ENCODE data around the gene WWOX.

Gene WWOX

DNA sequence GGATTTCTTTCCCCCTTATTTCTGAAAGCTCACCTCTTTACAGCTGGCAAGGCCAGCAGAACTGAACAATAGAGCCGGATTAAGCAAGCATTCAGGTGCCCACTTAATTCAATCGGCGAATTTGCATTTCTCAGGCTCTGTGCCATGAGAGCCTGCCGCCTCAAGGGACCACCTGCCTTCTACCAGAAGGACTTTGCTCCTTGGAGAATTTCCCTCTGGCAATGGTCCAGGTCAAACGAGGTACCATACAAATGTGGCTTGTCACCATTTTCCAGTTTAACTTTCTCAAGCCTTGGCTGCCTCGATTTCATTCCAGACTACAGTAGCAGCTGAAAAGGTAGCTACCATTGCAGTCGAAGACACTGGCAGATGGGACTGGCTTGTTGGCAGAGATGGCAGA, 967.1 kb downstream of the WWOX start:
- no peak for DNase-seq

DNA sequence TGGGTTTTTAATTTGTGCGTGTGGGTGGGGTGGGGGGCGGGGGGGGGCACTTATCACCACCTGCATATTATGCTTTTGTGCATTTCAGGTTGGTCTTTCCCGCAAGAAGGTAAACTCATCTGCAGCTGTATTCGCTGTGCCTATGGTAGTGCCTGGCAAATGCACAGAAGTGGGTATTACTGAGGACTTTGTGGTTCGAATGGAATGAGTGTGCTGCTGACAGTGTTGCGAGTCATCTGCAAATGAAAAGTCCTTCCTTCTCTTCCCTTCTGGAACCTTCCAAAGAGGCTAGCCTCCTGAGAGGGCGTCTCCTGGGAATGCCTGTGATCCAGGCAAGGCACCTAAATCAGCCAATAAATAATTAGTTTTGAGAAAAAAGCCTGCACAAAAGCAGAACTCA, 968.1 kb downstream of the WWOX start:
- no peak for DNase-seq

DNA sequence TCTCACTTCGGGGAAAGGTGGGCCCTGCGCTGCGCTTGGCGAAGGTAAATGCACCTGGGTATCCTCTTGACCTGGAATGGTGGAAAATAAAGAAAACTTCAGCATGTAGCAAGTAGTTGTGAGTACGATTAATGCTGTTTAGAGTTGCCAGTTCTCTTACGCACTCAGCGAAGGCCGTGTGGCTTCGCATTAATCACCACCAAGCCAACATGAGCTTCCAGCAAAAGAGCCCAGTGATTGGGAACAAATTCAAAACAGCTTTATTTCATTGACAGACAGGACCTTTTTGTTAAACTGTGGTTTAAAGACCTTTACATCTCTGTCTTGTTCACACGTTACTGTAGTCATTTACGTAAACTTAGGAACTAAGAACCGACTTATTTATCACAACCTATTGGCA, 969.7 kb downstream of the WWOX start:
- DNase-seq: no peak

DNA sequence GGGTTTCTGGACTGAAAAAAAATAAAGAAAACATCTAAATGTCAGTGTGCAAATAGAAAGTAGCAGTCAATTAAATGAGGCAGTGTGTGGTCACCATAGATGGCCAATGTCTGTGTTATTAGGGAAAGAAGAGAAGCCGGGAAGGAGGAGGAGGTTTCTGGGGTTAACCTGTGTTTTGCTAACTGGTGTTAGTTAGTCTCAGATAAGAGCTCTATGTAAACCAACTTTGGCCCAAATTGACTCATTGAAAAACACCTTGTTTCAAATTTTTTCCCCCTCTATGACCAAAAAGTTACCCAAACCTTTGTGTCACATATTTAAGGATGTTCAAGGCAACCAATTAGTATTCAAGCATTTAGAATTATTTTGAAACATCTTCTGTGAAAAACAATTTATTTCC, 970.2 kb downstream of the WWOX start:
- DNase-seq: no peak

DNA sequence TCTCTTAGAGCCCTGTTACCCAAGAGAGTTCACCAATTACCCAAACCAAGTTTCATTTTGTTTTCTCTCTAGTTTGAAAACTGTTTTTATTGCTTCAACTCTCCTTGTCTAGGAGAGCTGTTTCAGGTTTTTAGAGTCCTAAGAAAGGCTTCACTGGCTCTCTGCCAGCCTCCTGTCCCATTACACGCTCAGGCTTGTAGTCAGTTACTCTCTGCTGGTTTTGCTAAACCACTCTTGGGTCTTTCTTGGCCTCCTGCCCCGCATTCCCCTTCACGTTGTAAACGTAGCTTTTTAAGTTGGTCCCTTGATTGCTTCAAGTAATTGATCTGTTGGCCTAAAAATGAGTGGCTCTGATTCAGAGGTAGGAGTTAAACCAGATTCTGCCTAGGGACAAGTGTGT, 972.0 kb downstream of the WWOX start:
- no peak for DNase-seq

DNA sequence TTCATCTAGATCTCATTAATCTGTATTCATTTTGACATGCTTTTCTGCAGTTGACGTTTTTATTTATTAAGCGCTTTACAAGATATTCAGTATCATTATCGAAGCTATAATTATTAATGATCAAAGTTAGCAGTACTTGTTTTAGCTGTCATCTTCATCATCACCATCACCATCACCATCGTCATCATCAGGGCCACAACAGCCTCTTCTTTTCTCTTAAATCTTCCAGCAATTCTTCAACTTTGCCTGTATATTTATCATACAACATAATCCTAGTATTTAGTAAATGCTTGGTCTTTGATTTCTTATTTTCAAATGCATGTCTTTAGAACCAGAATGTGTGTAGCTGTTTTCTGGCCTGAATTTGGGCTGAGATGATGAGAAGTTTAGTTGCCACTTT, 973.1 kb downstream of the WWOX start:
- no peak for DNase-seq

DNA sequence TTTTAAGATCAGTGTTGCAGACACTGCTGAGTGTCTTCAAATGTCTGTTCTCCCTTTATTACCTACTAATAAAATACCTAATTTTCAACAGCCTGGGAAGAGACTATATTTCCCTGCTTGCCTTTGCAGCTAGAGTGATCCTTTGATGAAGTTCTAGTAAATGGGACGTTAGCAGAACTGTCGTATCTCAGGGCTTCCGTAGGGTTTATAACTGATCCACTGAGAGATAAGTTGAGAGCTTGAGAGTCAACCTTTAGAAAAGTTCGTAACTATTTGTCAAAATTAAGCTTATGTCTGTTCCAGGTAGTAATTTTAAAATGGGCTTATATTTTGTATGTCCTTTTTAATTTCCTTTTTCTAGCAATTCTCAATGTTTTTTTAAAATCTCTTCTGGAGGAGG, 974.1 kb downstream of the WWOX start:
- no peak for DNase-seq

DNA sequence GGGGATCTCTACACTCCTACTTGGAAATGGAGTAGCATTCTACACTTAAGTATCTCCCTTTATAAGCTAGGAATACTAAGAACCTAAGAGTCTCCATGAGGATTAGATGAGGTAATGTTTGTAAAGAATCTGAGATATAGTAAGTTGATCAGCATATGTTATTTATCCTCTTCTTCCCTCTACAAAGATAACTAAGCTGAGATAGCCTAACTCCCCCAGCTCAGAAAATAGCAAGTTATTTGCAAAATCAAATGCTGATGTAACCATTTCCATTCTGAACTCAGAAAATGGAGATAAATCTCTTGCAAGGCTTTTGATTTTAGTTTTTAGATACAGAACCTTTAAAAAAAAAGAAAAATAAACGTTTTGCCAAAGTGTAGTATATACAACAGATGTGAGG, 975.1 kb downstream of the WWOX start:
- DNase-seq: no peak

DNA sequence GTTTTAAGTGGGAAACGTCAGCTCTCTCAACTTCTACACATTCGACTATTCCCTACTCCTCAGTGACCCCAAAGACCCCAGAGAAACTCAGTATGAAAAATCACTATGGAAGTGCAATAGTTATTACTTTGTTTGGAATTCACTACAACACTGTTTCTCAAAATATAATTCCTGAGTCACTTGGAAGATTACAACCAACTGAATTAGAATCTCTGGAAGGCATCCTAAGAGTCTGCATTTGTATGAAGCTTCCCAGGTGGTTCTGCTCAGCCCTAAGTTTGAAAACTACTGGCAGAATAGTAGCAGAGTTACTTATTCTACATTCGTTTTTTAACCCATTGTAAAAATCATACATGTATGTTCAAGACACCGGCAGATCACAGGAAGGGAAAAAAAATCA, 975.5 kb downstream of the WWOX start:
- no peak for DNase-seq

DNA sequence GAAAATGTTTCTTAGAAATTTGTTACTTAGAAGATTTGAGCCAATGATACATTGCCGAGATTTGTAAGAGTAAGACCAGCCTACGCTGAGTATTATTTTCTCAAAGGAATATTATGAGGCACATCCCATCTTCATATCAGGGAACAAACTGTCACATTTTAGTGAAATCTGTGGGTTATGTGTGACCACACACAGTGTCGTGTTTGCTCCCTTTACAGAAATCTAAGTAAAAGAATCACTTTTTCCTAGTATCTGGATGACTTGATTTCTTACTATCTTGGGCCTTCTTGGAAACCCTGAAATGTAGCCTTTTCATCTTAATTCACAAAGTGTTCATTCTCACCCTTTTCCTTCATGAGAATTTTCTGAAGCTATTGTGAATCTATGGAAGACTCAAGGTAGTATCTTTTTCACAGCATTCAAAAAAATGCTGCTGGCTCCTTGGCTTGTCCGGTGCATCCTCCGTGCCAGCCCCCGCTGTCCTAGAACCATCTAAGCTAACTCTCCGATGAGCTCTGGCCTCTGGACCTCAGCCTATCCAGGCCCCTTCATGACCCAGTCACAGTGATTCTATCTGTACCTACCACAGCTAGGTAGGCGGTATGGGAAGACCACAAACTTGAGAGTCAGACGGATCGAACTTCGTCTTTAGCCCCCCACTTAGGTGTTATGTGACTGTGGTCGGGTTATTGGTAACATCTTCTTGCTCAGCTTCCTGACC, 976.8 kb downstream of the WWOX start:
- no peak for DNase-seq

DNA sequence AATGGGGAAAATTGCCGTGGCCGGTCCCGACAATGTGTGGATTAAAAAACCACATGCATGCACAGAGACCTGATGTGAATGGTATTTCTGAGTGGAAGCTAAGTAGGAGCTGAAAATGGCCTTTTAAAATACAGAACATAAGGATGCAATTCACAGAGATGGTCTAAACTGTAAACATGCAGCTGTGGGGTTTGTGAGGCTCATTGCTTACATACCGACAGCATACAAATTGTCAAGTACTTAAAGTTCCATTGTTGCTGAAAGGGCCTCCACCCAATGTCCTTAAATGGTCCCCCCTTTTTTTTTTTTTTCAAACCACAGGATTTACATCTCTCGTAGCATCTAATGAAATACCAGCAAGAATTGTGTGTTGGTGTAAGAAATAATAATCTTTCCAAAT, 977.9 kb downstream of the WWOX start:
- DNase-seq: no peak

DNA sequence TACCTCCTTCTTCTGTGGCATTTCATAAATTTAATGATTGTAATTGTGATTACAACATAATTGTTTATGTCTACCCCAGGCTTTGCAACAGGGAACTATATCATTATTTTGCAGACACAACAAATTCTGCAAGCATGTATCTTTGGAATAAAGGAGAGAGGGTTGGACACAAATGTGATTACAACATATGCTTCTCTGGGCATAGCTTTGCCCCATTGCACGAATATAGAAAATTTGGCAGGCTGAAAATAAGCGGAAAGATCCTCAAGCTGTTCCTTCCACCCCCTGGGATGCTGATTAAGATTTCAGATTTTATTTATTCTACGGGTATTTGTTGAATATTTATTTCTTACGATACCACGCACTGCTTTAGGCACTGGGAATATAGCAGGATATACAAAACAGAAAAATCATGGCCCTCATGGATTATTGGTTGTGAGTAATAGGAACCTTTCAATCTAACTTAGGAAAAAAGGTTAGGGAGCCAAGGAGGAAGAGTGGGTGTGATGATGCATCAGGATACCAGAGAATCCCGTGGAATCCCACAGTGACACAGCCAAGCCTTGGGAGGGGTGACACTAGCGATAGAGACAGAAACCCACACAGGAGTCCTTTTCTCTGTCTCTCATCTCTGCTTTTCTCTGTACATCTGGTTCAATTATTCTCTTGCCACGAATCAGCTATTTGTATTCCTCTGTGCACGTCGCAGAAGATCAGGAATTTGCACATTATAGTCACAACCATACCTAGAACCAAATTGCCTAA, 980.4 kb downstream of the WWOX start:
- no peak for DNase-seq

DNA sequence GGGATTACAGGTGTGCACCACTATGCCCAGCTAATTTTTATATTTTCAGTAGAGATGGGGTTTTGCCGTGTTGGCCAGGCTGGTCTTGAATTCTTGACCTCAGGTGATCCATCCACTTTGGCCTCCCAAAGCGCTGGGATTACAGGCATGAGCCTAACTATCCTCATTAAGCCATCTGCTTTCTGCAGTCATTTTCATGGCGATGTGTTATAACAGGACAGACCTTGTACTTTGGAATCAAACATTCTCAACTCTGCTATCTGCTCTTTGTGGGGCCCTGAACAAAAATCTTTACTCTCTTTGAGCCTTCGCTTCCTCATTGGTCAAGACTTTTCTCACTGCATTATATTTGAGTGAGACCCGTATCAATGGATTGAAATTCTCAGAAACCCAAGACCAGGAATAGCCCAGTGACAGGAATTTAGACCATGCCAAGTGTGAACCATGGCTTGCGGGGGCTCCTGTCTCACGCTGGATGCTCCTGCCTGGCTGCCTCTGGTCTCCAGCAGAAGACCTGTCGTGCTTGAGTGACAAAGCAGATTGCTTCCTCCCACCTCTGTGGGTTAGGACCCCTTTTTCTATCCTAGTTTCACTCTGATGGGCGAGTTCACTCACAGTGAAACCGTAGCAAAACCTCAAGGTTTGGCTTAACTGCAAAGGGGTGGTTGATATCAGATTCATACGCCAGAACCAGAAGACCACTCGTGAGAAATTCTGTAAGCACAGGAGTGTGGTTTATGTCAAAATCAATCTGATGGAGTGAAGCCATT, 982.0 kb downstream of the WWOX start:
- no peak for DNase-seq

DNA sequence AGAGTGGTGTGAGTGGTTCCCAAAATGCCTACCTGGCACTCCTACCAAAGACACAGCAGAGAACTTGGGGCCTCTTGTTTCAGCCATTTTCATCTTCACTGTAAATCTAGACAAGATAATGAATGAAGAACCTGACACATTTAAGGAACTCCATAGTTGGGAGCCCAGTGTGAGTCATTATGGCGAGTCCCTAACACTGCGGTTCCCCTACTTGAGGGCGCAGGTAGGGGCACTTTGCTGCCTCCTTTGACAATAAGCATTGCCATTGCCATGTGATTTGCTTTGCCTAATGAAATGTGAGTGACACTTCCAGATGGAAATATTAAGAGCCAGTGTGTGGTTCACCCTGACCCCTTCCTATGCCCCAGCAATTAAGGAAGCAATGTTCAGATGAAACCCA, 983.5 kb downstream of the WWOX start:
- no peak for DNase-seq

DNA sequence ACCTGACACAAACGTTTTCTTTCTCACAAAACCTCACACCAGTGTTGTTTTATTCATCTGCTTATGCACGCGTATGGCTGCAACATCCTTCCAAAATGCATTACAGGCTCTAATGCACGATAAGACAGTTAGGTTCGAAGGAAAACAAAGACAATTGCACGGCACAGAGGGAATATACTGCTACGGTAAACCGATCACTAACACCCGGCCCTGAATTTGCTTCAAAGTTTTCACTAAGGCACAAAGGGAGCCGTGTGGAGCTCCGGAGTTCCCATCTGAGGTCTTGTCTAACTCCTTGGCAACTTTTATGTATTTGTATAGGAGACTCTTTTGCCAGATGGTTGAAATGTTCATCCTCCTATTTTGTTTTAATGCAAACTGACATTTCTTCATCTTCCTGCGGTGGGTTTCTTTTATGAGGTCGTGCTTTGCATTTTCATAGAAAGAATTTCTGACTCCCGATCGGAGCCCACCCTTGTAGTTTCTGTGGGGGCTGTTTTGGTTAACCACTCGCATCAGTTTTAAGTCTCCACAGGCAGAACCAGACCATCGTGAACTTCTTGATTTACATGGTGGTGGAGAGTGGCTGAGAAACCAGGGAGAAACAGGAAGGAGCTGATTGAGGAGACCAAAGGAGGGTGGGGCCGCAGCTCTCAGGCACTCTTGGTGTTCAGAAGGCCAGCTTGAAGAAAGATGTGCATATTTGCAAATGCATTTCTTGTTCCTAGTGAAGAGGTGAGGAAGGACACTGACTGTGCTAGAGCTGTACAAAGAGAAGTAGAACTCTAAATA, 984.2 kb downstream of the WWOX start:
- DNase-seq: no peak

DNA sequence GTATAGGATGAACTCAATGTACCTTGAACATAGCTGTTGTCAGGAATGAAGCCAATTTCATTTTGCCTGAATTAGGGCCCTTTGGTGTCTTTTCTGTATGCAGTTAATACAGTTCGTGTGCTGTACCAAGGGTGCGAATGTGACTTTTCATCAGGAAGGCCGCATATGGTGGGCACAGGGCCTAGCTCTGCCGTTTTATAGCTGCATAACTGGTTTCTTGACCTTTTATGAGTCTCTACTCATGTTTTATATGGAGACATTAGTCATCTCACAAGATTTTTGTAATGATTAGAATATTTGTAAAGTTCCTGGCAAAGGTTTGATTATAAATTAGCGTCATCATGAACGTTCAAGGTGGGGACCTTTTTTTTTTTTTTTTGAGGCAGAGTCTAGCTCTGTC, 989.5 kb downstream of the WWOX start:
- no peak for DNase-seq

DNA sequence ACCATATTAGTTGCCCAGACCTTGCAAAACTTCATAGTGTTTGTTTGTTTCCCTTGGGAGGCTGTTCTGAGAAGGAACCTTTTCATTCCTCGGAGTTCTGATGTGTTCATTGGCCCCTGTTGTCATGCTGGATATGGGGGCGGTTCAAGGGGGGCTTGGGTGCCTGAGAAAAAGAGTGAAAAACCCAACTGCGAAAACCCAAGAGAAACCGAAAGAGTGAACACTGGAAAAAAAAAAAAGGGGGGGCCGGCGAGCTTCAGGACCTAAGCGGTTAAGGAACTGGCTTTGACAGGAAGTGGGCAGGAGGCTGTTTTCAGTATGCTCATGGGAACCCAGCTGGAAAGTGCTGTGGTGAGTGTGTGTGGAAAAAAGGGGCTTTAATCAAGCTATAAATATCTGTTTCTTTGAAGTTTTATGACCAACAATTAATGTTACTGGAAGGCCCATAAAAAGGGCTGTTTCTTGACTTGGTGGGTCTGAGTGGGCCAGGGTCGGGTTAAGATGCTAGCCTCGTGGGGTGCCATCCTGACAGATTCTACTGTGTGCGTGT, 990.4 kb downstream of the WWOX start:
- no peak for DNase-seq

DNA sequence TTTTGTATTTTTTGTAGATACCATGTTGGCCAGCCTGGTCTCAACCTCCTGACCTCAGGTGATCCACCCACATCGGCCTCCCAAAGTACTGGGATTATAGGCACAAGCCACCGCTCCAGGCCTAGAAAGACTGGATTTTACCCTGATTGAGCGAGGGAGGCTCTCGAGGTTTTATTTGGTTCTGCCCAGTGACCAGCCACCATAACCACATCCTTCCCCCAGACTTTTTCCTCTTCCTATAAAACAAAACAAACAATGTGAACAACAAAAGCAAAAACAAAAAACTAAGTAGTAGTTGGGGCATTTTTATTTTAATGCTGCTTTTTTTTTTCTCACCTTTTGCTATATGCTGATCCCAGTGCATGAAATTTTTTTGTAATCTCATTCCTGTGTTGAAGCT, 991.5 kb downstream of the WWOX start:
- no peak for DNase-seq

DNA sequence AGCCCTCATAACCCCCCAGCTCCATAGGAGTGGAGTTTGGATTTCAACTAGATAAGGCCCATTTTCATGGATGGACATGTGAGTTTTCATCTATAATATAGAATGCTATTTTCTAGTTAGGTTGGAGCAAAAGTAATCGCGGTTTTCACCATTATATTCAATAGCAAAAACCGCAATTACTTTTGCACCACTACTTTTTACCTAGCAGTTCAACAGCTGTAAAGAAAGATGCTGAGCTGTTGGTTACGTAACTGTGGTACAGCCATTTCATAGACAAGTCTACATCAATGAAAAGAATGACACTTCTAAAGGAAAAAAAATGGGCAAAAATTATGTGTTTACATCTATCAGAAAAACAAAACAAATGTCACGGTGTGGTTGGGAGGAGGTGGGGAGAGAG, 993.4 kb downstream of the WWOX start:
- no peak for DNase-seq

DNA sequence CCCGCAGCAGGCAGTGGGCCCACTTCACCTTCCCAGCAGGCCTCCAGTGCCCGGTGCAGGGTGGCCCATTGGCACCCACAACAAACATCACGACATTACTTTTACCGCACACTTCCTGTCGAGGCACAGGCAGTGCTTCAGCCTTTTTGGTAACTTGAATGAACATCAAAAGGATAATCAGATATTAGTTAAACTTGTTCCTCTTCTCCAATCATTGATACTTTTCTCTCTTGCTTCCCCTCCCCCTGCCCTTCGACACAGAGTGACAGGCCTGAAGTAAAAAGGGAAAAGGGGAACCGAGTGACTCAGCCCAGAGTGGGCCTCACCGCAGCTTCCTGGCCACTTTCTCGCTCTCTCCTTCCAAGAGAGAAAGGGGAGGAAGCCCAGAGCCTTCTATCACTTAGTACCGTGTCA, 994.1 kb downstream of the WWOX start:
- DNase-seq: no peak

DNA sequence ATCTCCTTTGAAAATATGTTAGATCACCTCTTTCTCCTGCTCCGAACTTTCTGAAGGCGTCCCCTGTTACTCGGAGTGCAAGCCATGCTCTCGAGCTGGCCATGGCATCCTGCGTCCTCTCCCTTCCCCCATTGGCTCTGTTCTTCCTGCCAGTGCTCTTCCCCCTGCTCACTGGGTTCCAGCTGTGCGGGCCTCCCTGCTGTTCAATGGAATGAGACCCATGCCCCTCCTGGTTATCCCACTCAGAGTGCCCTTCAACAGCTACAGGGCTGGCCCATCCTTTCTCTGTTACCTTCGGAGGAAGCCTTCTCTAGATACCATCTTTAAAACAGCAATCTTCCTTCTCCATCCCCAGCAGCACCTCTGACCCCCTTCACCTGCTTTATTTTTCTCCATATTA, 996.8 kb downstream of the WWOX start:
- DNase-seq: no peak

DNA sequence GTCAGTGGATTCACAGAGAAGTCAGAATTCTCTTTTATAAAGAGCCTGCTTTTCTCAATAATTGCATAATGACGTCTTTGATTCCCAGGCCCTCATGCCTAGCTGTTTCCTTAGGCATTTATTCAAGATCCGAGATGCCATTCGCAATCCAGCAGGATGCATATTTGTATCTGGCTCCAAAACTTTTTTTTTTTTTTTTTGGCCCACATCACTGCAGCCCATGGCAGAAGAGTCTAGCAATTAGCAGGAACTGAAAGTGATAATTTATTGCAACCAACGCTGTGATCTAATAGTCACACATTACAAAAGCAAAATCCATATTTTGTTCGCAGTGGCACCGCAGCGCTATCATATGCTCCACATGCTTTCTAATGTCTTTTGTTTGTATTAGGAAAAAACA, 997.7 kb downstream of the WWOX start:
- no peak for DNase-seq

DNA sequence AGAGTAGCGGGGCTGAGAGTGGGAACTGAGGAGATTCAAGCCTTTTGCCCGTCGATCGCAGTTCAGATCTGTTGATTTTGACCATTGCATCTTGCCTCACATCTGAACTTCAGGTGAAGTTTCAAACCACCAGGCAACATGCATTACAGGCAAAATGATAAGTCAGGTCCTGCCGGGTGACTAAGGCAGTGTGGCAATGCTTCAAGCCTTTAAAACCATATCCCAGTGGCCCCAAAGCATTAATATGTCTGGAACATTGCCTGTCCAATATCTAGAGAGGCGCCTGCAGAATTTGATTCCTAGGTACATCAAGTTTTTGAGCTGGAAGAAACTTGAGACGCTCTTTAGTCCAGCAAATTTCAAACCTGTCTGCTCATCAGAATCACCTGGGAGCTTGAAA, 998.3 kb downstream of the WWOX start:
- no peak for DNase-seq
